K562 (cell line): ENCODE data around the gene ZDHHC16. TPM values are rescaled to one million over a fixed set of nuclear protein-coding genes. Genes with fewer than 3 reads are reported as not detected.

Source experiments
- CTBP1 ChIP-seq: fragments of 450-650 bp; IDR thresholded peaks from 2 replicates; pipeline ENCODE4 v1.6.1; 2016; ENCODE audit warnings: borderline replicate concordance
- NFXL1 ChIP-seq: fragments of 450-650 bp; formaldehyde crosslinking; IDR thresholded peaks from 2 replicates; pipeline ENCODE4 v1.4.0; 2021; ENCODE audit warnings: mild to moderate bottlenecking
- PRPF4 ChIP-seq: fragments of 200-400 bp; formaldehyde crosslinking; IDR thresholded peaks from one replicate; pipeline ENCODE4 v1.6.1; 2017; ENCODE audit warnings: low read length, low read depth, mild to moderate bottlenecking; ENCODE audit not compliant: insufficient read depth, poor library complexity, severe bottlenecking
- REST ChIP-seq, 2 experiments: fragments of 450-650 bp; formaldehyde crosslinking in 1 of 2; IDR thresholded peaks; 2 replicates each; pipeline versions ENCODE4 v1.4.0 to v1.6.1; 2014 to 2020; ENCODE audit warnings: mild to moderate bottlenecking in 2 of 2, borderline replicate concordance in 1 of 2, low read depth in 1 of 2
- ZBTB49 ChIP-seq: sonication (generic); formaldehyde crosslinking; IDR thresholded peaks from 2 replicates; pipeline ENCODE4 v1.8.0; 2022; ENCODE audit warnings: missing genetic modification reagents, mild to moderate bottlenecking, borderline replicate concordance
- ZNF24 ChIP-seq: fragments of 450-650 bp; IDR thresholded peaks from 2 replicates; pipeline ENCODE4 v1.6.1; 2016
- ZNF398 ChIP-seq: fragments of 250-450 bp; sonication (Bioruptor Pico); IDR thresholded peaks from 2 replicates; pipeline ENCODE4 v1.8.0; 2021; ENCODE audit warnings: moderate library complexity, mild to moderate bottlenecking, inconsistent platforms
- ZNF696 ChIP-seq: fragments of 250-450 bp; sonication (Bioruptor Pico); conservative IDR thresholded peaks from 2 replicates; pipeline ENCODE4 v1.4.0; 2020; ENCODE audit warnings: mild to moderate bottlenecking, moderate library complexity
- polyA plus RNA-seq, 8 experiments: library from polyadenylated mRNA; depleted of rRNA in 4 of 8; stranded (reverse) in 5 of 8; unstranded in 3 of 8; fragments of >200 nt; fragmentation: Nextera tagmentation in 2 of 8; fragmentation: Illumina TruSeq in 1 of 8; extraction: Ambion mirVana in 2 of 8; extraction: Trizol in 1 of 8; gene quantifications; 2 replicates each; pipeline versions ENCODE4 v1.2.1 to v1.2.3, GENCODE V29; 2011 to 2014; ENCODE audit warnings: inconsistent platforms in 1 of 8, missing spikeins in 1 of 8
- total RNA-seq, 7 experiments: library from RNA; depleted of rRNA in 6 of 7; stranded (reverse); fragments of >200 nt in 6 of 7; fragmentation: Illumina TruSeq in 2 of 7; extraction: Trizol in 2 of 7; gene quantifications; 2 replicates each; pipeline versions ENCODE4 v1.2.1 to v1.2.3, GENCODE V29; 2011 to 2021; ENCODE audit warnings: low replicate concordance in 1 of 7

The ZDHHC16 gene
- total and polyA plus RNA-seq, 9 of the 15 experiments (the other 6 are each of a cell fraction or from before 2014, with no cell fraction given), result 12.5 to 33.8 (median 21.3) TPM

- TF ChIP-seq REST (IDR thresholded peaks at IDR 0.05; ENCODE audit: borderline replicate concordance) (no peak), REST (CRISPR knock-in tag; IDR thresholded peaks at IDR 0.05; ENCODE audit: low read depth) (no peak), CTBP1 (peak; percentile 13; the same call in 1 of the 2 replicates), ZNF696 (CRISPR knock-in tag) (no peak), ZNF398 (CRISPR knock-in tag) (no peak), PRPF4 (no peak), ZBTB49 (no peak), NFXL1 (CRISPR knock-in tag) (no peak), ZNF24 (peak; percentile 81)
These were observed 19.0 kb upstream of the ZDHHC16 start (continued) for GRCh38 chr10:97426776-97427570.
